Measurements from ENCODE around the gene MED16.

MED16 gene

GRCh38 chr19:927351-927779, 34.4 kb upstream of the MED16 start:
- DNase-seq = no peak

- no peak for DNase-seq
Measured at GRCh38 chr19:926589-927350, 33.8 kb upstream of the MED16 start.

GRCh38 chr19:926323-926588, 33.3 kb upstream of the MED16 start:
- DNase-seq = no peak

DNA sequence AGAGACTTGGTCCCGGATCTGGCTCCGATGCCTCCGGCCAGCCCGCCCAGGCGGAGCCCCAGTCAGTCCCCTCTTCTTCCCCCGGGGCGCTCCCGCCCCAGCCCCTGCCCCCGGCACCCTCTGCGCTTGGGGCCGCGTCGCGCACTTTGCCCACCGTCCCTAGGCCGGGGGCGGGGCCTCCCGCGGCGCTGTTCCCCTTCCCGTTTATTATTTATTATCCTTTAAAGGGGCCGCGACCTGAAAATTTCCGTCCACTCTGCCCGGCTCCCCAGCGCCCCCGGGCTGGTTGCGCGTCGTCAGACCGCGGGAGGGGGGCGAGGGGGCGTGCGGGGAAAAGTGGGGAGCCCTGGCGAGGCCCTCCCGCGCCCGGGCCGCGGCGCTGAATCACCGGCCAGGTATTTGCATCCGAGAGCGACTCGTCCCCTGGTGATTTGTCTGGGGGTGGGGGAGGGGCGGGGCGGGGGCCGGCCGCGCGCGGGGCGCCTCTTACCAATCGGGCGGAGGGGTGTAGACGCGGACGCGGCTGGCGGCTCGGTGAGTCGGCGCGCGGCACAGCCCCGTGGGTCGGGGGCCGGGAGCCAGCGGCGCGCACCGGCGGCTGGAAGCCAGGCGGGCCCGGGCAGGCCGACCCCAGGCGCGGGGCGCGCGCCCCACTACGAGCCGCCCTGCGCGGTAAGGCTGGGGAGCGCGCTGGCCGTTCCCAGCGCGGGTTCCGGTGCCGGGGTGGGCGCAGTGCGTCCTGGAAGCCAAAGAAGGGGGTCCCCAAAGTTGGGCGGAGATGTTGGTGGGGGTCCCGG, 32.7 kb upstream of the MED16 start, which contains the start of gene ARID3A:
Gene ARID3A, plus strand, starts transcription at position 510 of the 797 bp plus-strand sequence. CDS start 3,494 bp downstream, outside the sequence.
- DNase-seq = peak; percentile 67

- DNase-seq = peak; percentile 62
Measured at GRCh38 chr19:925087-925525, 32.1 kb upstream of the MED16 start.

GRCh38 chr19:924553-925086, 31.6 kb upstream of the MED16 start:
- DNase-seq = no peak

DNA sequence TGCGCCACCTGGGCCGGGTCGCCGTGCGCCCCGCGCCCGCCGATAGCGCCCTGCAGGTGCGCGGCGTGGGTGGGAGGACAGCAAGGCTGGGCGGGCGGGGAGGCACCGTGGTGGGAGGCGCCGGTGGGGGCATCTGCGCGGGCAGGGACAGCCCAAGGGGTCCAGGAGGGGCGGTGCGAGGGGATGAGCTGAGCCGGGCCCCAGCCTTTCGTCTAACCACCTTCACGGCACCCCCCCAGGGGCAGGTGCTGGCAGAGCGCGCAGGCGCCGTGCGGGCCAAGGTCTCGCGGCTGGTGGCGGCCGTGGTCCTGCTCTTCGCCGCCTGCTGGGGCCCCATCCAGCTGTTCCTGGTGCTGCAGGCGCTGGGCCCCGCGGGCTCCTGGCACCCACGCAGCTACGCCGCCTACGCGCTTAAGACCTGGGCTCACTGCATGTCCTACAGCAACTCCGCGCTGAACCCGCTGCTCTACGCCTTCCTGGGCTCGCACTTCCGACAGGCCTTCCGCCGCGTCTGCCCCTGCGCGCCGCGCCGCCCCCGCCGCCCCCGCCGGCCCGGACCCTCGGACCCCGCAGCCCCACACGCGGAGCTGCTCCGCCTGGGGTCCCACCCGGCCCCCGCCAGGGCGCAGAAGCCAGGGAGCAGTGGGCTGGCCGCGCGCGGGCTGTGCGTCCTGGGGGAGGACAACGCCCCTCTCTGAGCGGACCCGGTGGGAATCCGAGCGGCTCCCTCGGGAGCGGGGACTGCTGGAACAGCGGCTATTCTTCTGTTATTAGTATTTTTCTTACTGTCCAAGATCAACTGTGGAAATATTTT, 27.3 kb upstream of the MED16 start:
- DNase-seq = peak; percentile 61

DNA sequence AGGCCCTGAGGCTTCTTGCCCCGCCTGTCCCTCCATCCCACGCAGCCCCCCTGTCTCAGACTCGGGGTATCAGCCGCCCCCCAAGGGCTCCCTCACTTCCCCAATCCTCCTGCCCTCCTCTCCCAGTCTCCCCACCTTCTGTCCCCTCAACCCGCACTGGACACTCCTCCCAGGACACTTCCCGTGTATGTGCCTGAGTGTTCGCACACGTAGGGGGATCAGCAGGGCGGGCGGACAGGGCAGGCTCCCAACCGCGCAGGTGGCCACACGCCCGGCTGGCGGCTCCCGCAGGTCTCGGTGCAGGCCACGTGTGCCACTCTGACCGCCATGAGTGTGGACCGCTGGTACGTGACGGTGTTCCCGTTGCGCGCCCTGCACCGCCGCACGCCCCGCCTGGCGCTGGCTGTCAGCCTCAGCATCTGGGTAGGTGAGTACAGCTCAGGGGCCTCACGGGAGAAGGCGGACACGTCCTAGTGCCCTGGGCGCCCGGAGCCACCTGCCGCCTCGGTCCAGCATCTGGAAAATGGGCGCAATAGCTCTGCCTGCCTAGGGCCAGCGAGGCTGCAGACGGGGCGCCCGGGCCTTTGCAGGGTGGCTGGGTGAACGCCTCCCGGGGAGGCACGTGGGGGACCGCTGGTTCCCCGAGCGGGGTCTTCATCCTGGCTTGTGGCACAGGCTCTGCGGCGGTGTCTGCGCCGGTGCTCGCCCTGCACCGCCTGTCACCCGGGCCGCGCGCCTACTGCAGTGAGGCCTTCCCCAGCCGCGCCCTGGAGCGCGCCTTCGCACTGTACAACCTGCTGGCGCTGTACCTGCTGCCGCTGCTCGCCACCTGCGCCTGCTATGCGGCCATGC, 26.4 kb upstream of the MED16 start:
- DNase-seq = peak; percentile 61

GRCh38 chr19:918481-919198, 25.7 kb upstream of the MED16 start:
- DNase-seq = no peak

DNA sequence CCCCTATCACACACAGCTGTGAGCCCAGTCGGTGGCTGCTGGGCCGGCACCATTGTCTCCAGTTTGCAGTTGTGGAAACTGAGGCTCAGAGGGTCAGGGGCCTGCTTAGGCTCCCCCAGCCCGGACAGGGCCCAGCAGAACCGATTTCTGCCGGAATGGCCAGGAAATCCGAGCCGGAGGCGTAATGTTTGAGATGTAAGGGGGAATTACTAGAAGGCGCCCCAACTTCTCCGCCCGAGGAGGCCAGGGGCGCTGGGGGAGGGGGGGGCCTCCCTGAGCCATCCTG, 25.1 kb upstream of the MED16 start:
- no peak for DNase-seq

- DNase-seq = peak; percentile 61
Measured at GRCh38 chr19:917323-918151, 24.6 kb upstream of the MED16 start, which contains the start of gene KISS1R. TSS of gene KISS1R (plus strand) at chr19:917333. CDS start at chr19:917503, 170 bp downstream.

DNA sequence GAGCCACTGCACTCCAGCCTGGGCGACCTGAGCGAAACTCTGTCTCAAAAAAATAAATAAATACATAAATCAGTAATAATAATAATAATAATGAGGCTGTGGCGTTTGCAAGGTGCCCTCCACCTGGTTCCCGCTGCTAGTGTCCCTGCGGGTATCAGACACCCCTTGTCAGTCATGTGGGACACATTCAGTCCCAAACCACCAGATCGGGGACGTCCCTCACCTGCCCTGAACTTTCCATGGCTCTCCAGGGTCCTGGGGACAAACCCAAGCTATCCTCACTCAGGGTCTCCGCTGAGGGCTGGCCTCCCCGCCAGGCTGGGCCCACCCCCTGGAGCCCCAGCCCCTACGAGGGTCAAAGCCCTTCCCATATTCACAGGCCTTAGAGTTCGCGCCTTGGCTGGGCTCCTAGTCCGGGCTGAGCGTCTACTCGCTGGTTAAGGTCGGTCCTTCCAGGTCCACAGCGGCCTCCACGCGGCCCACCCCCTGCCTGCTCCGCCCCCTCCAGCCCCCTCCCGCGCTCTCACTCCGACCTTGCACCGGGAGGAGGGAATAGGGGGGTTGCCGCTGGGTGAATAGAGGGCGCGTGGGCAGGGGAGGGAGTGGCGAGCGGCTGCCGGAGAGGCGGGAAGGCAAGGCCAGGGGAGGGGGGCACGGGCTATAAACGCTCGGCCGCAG, 23.8 kb upstream of the MED16 start:
- peak; percentile 67 for DNase-seq

GRCh38 chr19:913080-913748, 20.2 kb upstream of the MED16 start, which contains the start of gene R3HDM4:
TSS of gene R3HDM4 (minus strand) at chr19:913219. CDS start at chr19:913157, 62 bp downstream.
- DNase-seq = peak; percentile 52

DNA sequence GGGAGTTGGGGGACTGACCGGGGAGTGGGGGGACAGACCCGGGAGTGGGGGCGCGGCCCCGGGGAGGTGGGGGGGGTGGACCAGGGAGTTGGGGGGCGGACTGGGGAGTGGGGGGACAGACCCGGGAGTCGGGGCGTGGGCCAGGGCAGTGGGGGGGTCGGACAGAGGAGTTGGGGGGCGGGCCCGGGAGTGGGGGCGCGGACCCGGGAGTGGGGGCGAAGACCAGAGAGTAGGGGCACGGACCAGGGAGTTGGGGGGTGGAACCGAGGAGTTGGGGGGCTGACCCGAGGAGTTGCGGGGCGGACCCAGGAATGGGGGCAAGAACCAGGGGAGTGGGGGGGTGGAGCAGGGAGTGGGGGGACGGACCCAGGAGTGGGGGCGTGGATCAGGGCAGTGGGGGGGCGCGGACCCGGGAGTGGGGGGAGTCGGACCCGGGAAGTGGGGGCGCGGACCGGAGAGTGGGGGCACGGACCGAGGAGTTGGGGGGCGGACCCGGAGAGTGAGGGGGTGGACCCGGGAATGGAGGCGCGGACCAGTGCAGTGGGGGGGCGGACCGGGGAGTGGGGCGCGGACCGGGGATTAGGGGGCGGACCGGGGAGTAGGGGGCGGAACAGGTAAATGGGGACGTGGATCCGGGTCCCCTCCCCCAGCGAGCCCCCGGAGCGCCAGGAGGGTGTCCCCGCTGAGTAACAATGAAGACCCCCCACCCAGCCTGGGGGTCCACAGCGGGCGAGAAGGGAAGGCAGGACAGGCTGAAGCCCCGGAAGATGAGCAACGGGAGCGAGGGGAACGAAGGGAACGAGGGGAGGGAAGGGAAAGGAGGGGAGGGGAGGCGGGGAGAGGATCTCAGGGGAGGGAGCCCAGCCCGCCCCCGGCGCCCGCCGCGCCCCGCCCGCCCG, 19.4 kb upstream of the MED16 start:
- DNase-seq = no peak

- no peak for DNase-seq
Measured at GRCh38 chr19:911197-912033, 18.4 kb upstream of the MED16 start.

- DNase-seq = no peak
Measured at GRCh38 chr19:907183-907853, 14.3 kb upstream of the MED16 start.

DNA sequence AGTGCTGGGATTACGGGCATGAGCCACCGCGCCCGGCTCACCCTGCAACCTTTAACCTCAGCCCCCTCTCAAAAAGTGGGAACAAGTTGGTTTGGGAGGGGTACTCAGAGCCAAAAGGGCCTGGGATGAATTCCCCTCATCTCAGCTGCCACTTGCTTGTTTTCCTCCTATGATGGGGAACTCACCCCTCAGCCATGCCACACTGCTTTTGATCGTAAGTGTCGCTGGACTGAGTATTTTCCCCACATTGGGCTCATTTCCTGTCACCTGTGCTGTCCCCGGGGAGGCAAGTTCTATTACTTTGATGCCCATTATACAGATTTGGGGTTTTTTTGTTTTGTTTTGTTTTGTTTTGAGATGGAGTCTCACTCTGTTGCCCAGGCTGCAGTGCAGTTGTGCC, 13.5 kb upstream of the MED16 start:
- DNase-seq = no peak
